NCI-H526 (cell line): ENCODE measurements around the gene VPS33B.
"Not testable (repeated sequence)": the region's sequence is repeated elsewhere in the genome, so short reads cannot be mapped to it uniquely, and the experiment has no call there.

Experiments used
- DNase-seq, 2 experiments: peaks; one replicate each; lab custom pipeline; 2025; lab: John Stamatoyannopoulos, UW

VPS33B gene

DNA sequence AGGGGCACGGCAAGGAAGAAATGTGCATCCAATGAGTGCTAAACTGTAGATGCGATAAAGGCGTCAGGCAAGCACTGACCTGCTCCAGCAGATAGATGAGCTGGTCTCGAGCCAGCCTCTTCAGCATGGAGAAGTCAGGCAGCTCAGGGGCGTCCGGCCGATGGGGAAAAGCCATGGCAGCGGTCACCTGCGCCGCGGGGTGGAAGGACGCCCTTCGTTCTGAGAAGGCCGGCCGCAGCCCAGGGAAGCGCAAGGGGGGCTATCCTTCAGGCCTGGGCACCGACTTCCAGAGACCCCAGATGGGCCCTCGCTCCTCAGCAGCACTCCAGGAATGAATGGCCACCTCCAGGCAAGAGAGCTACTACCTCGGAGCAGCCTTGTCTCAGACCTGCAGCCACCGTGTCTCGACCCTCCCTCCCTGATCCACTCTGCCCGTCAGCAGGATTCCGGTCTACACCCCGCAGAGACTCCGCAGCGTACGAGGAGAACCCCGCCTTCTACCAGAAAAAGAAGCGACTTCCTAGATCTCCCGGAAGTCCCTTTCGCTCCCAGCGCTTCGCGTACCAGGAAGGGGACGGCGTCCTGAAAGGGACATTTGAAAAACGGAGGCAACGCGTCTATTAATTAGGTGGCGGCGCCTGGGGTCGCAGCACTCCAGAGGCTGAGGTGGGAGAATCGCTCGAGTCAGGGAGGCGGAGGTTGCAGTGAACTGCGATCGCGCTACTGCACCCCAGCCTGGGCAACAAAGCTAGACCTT, at the start of gene VPS33B:
Gene VPS33B (minus strand): TSS at position 520 of the 757 bp plus-strand sequence. CDS start 345 bp downstream, at position 175.
- DNase-seq: peak; percentile 88 to 91

DNA sequence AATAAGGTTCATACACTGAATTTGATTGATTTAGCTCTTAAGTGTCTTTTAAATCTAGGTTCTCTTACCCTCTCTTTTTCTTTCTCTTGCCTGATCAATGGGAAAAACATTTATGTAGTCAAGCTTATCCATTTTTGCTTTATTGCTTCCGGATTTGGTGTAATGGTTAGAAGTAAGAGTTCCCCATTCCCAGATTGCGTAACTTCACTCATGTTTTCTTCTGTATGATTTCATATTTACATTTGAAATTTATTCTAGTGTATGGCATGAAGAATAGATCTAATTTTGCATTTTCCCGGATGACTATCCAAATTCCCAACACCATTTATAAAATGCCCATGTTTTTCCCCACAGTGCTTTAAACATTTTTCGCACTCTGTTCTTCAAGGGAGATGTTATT, 49.8 kb upstream of the VPS33B start:
- DNase-seq: no peak

DNA sequence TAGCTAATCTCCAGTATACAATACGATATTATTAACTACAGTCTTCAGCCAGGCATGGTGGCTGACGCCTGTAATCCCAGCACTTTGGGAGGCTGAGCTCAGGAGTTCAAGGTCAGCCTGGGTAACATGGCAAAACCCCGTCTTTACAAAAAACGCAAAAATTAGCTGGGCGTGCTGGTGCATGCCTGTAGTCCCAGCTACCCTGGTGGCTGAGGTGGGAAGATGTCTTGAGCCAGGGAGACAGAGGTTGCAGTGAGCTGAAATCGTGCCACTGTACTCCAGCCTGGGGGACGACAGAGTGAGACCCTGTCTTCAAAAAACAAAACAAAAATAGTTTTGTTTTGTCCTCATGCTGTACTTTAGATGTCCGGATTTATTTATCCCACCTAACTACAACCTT, 48.5 kb upstream of the VPS33B start:
- DNase-seq: no peak

DNA sequence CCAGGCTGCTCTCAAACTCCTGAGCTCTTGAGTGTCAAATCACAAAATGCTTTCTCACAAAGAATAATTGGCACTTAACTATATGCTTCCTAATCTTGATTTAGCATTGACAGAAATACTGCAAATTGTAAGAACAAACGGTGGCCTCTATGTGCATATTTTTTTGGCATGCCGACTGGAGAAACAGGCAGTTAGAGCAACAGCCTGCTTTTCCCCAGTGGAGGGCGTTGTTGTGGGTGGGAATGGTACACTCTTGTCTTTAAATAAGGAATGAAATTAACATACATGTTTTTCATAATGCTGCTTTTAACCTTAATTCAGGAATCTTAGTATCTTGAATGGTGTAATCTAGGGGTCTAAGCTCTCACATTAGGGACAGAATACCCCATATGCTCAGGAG, 46.6 kb upstream of the VPS33B start:
- no peak for DNase-seq

DNA sequence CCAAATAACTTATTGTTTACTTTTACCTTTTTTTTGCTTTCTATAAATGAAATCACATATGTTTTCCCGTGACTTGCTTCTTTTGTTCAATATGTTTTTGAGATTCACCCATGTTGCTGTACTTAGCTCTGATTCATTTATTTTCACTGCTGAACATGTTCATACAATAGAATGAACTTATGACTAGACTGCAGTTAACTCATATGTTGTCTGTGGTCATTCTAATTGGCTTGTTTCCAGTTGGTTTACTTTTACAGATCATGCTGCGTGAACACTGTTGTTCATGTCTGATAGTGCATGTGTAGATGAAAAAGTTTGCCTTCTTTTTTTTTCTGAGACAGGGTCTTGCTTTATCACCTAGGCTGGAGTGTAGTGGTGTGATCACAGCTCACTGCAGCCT, 46.0 kb upstream of the VPS33B start:
- DNase-seq: no peak

DNA sequence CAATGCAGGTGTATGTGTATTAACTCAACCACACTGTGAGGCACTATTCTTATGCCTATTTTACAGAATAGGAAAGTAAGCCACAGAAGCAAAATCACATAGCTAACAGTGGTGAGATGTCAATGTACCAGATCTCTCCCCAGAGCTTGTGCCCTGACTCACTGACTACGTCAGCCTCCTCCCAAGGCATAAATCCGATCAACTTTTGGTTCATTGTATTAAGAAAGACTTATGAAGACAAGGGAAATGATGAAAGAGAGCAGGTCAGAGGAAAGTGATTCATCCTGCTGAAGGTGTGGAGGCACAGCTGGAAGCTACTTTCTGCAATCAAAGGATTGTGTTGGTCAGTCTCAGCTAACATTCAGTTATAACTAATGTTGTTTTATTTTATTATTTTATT, 44.6 kb upstream of the VPS33B start:
- no peak for DNase-seq

DNA sequence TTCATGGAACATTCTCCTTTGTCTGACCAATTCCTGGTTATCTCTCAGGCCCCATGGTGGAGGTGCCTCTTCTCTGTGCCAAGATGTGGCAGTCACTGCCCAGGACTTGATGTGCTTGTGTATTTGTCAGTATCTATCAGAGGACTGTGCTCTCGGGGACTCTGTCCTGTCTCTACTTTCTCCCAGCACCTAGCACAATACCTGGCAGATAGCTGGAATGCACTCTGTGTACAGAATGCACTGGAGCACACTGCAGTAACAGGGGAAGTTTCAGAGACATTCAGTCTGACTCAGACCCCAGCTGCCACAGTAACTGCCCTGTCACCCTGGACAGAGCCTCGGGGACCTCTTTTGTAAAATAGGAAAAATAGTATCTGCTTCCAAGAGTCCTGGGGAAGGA, 43.1 kb upstream of the VPS33B start:
- DNase-seq: no peak

DNA sequence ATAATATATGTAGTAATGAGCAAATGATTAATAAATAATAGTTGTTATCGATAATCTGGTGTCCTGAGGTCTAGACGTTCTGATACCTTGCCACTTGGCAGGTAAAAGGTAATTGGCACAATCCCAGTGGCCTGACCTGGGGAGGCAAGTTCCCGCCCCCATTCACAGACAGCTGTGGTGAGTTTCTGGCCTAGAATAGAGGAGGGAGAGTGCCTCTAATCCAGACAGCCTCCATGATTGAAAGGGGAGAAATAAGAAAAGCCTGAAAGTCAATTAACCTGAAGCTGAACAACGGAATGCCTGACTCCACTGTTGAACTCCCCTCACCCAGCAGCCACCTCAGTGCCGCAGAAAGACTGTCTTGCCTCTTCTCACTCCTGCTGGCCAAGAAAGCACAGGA, 39.6 kb upstream of the VPS33B start:
- no peak for DNase-seq

DNA sequence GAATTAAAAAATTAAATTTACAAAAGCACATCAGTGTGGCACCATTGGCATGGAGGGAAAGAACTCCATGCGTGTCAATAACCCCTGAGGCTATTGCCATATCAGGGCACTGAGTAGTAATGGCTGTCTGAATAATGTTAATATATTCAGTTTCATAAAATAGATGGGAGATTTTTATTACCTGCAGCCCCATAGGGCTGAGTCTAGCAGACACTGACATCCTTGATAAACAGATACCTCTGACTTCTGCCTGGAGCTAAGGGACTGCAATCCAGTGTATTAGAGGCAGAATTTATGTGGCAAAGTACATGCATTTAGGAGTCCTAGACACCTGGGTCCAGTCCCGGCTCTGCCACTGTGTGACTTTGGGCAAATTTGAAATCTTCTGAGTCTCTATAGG, 38.8 kb upstream of the VPS33B start:
- DNase-seq: no peak

DNA sequence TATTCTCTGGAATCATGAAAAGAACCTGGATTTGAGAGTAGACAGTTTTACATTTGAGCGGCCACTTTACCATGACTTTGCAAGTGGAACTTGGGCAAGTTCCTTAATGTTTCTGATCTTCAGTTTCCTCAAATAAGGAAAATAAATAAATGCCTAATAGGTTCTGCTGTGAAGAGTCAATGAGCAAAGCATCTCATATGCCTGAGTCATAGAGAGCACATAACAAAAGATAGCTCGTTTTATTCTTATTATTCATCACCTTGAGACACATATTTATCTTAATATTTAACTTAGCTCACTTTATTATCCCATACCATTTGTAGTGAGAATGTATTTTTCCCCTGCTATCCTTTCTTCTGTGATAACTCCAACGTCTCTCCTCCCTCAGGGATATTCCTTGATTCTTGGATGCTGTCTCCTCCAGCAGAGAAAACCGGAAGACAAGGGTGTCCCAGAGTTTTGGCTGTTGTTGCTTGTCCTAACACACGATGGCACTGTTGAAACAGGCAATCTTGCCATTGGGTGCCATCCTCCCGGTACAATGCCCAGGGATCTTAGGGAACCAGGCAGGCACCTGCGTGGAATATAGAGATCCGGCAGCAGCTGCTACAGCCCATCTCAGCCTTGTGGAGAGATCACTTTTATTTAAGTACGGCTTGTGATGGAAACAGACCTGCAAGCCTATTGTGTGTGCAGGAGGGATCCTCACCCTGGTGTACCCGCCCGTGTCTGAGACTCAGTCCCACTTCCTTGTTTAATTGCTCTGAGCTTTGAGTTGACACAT, 33.3 kb upstream of the VPS33B start:
- DNase-seq: peak; percentile 82 to 95

DNA sequence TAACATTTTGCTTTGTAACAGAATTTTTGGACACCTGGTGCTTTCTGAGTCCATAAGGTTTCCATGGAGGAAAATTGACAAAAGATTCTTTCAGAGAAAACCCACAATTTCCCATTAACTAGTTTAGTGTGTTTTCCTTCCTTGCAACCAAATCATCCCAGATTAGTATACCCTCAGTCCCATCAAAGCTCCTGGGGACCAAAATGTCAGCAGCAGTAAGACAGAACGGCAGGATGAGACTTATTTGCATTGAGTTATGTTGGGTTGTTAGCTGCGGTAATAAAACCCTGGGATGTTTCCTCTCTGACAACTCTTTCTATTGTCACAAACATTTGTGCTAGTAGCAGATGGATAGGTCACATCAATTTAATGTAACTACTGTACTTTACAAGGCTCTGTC, 32.4 kb upstream of the VPS33B start:
- peak in 1 of 2 experiments; percentile 36 for DNase-seq

DNA sequence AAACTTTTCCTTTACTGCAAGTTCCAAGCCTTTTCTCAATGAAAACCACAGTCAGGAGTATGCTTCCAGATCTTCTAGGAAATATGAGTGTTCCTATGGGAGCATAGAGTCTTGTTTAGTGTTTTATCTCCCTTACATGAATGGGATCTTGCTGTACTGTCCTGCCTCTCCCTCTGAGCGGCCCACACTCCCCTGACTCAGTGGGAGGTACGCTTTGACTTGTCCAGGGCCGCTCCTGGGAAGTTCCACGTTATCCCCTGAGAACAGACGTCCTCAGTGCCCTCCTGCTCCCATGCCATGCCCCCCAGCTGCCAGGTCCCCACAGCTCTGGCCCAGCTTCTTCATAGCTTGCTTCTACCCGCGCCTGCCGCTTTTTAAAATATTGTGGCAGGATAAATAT, 28.9 kb upstream of the VPS33B start:
- no peak for DNase-seq

DNA sequence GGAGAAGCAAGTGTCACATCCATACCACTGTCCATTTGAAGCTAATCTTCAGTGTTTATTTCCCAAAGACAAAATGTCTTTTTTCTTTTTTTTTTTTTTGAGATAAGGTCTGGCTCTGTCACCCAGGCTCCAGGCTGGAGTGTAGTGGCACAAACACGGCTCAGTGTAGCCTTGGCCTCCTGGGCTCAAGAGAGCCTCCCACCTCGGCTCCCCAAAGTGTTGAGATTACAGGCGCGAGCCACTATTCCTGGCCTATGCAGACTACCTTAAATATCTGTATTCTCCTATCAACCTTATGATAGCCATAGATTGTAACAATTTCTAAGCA, 27.7 kb upstream of the VPS33B start:
- no peak for DNase-seq

DNA sequence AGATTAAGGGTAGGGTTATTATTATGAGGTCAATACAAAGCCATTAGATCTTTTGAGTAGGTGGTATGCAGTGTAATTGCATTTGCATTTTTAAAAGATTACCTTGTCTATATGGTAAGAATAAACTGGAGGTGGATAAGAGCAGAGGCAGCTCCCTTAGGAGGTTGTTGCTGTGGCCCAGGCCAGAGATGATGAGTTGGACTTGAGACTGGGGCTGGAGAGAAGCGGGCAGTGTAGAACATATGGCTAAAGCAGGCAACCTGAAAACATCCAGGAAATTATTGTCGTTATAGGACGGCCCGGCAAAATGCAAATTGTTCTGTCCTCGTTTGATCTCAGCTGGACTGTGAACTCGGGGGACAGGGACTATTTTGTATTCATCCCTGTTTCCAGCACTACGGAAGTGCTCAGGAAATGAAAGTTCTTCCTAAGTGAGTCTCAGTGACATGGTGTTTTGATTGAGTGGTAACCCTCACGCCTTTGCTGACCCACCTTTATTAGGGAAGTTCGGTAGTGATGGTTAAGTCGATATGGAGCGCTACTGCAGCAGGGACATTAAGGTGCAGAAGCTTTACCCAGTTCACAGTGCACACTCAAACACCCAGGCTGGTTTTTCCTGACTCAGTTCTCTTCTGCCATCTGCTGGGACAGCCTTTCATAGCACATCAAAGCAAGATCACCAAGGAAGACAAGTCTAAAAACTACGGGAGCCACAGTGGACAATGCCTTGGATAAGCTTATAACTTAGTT, 27.2 kb upstream of the VPS33B start:
- DNase-seq: peak; percentile 86 to 89

DNA sequence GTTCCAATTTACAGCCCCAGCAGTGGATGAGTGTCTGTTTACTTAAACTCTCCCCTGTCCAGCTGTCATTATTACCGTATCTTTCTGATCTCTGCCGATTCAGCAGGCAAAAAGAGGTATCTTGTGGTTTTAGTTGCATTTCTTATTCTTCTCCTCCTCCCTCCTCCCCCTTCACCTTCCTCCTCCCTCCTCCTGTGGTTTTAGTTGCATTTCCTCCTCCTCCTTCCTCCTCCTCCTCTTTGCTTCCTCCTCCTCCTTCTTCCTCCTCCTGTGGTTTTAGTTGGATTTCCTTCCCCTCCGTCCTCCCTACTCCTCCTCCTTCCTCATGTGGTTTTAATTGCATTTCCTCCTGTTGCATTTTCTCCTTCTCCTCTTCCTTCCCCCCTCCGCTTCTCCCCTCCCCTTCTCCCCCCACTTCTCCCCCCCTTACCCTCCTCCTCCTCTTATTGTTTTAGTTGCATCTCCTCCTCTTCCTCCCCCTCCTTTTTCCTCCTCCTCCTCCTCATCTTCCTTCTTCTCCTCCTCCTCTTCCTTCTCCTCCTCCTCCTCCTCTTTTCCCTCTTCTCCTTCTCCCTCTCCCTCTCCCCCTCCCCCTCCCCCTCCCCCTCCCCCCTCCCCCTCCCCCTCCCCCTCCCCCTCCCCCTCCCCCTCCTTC, 25.3 kb upstream of the VPS33B start:
- DNase-seq: no peak

DNA sequence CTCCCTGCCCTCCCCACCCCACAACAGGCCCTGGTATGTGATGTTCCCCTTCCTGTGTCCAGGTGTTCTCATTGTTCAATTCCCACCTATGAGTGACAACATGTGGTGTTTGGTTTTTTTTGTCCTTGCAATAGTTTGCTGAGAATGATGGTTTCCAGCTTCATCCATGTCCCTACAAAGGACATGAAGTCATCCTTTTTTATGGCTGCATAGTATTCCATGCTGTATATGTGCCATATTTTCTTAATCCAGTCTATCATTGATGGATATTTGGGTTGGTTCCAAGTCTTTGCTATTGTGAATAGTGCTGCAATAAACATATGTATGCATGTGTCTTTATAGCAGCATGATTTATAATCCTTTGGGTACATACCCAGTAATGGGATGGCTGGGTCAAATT, 23.7 kb upstream of the VPS33B start:
- DNase-seq: not testable (repeated sequence)

DNA sequence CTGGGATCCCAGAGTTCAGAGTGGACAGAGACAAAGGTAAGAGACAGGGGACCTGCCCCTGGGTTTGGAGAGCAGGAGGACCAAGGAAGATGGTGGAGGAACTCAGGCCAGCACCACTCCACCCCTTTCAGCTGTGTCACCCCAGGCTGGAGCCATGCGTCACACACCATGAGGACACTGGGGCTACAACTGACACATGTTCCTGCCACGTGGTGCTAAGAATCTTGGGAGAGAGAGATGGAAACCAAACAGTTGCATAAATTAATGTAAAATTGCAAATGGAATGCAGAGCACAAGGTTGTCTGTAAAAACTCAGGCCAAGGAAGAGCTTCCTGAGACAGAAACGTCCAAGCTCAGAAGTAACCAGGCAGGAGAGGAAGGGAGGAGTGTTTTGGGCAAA, 22.7 kb upstream of the VPS33B start:
- no peak for DNase-seq

DNA sequence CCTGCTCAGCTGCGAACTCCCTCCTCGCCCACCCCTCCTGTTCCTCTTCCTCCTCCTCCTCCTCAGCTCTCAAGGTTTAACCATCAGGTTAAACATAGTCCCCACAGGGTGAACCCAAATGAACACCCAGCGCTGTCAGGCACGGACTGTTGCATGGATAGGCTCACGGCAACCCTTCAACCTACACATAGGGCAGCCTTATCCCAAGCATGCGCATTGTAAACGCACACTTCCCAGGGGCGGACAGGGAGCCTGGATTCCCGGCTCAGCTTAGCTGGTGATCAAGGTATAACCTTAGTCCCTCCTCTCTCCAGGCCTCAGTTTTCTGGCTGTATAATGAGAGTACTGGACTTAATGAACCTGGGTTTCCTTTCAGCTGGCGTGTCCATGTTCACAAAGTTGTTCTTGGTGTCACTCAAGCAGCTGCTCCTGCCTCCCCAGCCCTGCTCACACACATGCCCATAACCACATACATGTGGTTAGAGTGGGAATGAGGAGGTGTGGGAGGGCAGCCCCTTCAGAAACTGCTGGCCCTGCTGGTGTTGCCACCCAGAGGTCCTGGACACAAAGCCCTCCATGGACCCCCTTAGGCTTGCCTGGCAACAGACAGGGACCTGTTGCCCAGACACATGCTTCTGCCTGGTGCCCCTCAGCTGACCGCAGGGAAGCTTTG, 20.9 kb upstream of the VPS33B start:
- DNase-seq: no peak

DNA sequence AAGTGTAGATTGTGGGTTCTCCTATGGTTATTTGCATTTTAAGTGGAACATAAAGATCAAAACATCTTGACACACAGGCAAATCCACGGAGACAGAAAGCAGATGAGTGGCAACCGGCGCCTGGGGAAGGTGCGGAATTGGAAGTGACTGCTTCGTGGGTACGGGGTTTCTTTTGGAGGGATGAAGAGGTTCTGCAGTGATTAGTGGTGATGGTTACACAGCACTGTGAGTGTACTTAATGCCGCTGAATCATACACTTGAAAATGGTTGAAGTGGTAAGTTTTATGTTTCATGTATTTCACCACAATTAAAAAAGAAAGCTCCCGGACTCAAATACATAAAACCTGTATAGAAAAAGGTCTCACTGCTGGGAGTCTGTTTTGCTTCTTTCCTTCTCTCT, 18.5 kb upstream of the VPS33B start:
- DNase-seq: no peak

DNA sequence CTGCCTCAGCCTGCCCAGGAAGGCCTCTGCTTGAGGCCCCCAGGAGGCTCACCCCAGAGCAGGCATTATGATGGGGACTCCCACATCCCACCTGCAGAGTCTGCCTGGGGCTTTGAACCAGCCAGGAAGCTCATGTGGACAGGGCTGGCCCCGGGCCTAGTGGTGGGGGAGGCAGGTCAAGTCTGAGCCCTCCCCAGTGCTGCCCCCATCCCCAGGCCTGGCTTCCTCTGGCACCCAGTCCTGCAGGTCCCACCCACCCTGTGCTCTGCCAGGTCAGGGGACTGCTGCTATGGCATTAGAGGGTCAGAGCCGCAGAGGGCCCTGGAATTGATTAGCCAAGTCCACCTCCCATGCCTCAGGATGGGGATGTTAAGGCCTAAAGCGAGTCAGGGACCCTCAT, 17.6 kb upstream of the VPS33B start:
- DNase-seq: no peak

DNA sequence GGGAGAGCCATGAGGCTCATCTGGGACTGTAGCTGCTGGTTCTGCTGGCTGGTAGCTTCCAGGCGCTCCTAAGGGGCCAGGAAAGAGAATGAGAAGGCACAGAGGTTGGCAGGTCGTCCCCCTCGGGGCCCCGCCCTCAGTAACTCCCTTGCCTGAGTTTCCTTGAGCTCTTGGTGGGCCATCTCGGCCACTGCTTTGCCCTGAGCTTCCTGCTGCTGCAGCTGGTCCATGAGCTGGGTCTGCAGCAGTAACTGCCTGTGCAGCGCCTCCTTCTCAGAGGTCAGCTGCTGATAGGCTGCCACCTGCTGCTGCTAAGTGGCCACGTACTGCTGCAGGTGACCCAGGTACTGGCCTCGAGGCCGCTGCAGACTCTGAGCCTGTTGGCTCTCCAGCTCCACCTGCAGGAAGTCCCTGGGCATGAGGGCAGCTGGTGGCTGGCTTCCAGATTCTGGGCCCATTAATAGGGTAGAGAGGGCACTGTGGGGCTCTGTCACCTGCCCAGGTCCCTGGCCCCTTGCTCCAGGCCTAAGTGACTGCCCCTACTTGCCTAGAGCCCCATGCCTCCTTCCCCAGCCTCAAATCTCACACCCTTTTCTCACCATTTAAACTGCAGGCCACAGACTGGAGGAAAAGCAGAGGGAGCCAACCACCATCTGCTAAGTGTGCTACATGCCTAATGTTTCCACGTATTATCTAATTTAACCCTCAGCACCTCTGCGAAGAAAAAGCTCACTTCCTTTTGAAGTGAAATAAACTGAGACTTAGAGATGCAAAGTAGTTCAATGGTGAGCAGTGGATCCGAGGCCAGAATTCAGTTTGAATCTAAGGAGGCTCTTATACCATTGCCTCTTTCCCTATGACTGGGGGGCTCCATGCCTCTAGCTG, 10.8 kb upstream of the VPS33B start:
- peak; percentile 70 to 86 for DNase-seq
